HEK293 (cell line): Measurements from ENCODE around the gene SLC25A11.

Experiments
- CTCF ChIA-PET: fragments of 350-600 bp; formaldehyde crosslinking; extraction: SDS; loops from one replicate; lab custom pipeline; 2021; ENCODE audit warnings: antibody characterized with exemption; lab: Yijun Ruan, JAX
- POLR2A ChIA-PET: fragments of 300-600 bp; formaldehyde crosslinking; extraction: SDS; loops from one replicate; lab custom pipeline; 2020; ENCODE audit warnings: antibody characterized with exemption, inconsistent platforms; lab: Yijun Ruan, JAX
- H3K27ac ChIP-seq: fragments of 200-500 bp; sonication (Bioruptor generic); 2 replicates; pipeline ENCODE4 v1.5.1; 2014; ENCODE audit warnings: low read depth, low read length, control low read depth, inconsistent platforms; ENCODE audit errors: extremely low read depth
- H3K36me3 ChIP-seq, 2 experiments: fragments of 200-500 bp in 1 of 2; sonication (Bioruptor generic) in 1 of 2; 1 replicate in 1 of 2; 2 replicates in 1 of 2; pipeline ENCODE4 v1.5.1; 2014 to 2017; ENCODE audit warnings: inconsistent platforms in 2 of 2, low read length in 2 of 2; ENCODE audit not compliant: control insufficient read depth in 2 of 2, insufficient read depth in 1 of 2
- H3K4me1 ChIP-seq: fragments of 200-500 bp; sonication (Bioruptor generic); 2 replicates; pipeline ENCODE4 v1.5.1; 2014; ENCODE audit warnings: mild to moderate bottlenecking, low read length, inconsistent platforms; ENCODE audit not compliant: control insufficient read depth, insufficient read depth
- H3K4me3 ChIP-seq: 2 replicates; pipeline ENCODE4 v1.5.1; 2011; ENCODE audit warnings: low read depth, mild to moderate bottlenecking, control low read depth, low read length, moderate library complexity
- H3K9me3 ChIP-seq: fragments of 200-500 bp; sonication (Bioruptor generic); 2 replicates; pipeline ENCODE4 v1.5.1; 2014; ENCODE audit warnings: low read depth, low read length, inconsistent platforms; ENCODE audit not compliant: control insufficient read depth, insufficient read depth
- BCL11B ChIP-seq: fragments of 450-650 bp; formaldehyde crosslinking; IDR thresholded peaks from 2 replicates; pipeline ENCODE4 v1.5.1; 2016; ENCODE audit warnings: low read depth, missing biosample characterization, missing genetic modification characterization
- FEZF1 ChIP-seq: fragments of 450-650 bp; formaldehyde crosslinking; IDR thresholded peaks from 2 replicates; pipeline ENCODE4 v1.5.1; 2016; ENCODE audit warnings: missing biosample characterization, missing genetic modification characterization
- GLIS1 ChIP-seq: fragments of 450-650 bp; formaldehyde crosslinking; IDR thresholded peaks from 2 replicates; pipeline ENCODE4 v1.5.1; 2016; ENCODE audit warnings: missing biosample characterization, missing genetic modification characterization
- KLF8 ChIP-seq: fragments of 450-650 bp; formaldehyde crosslinking; IDR thresholded peaks from 2 replicates; pipeline ENCODE4 v1.5.1; 2016; ENCODE audit warnings: missing biosample characterization, missing genetic modification characterization
- MZF1 ChIP-seq: fragments of 450-650 bp; formaldehyde crosslinking; IDR thresholded peaks from 2 replicates; pipeline ENCODE4 v1.5.1; 2017; ENCODE audit warnings: missing biosample characterization, missing genetic modification characterization, borderline replicate concordance
- PRDM10 ChIP-seq: fragments of 450-650 bp; formaldehyde crosslinking; IDR thresholded peaks from 2 replicates; pipeline ENCODE4 v1.5.1; 2016; ENCODE audit warnings: missing biosample characterization, missing genetic modification characterization
- REST ChIP-seq: fragments of 450-650 bp; formaldehyde crosslinking; IDR thresholded peaks from 2 replicates; pipeline ENCODE4 v1.5.1; 2016; ENCODE audit warnings: missing biosample characterization, missing genetic modification characterization
- SP7 ChIP-seq: fragments of 450-650 bp; formaldehyde crosslinking; IDR thresholded peaks from 2 replicates; pipeline ENCODE4 v1.5.1; 2016; ENCODE audit warnings: missing biosample characterization, missing genetic modification characterization
- TSHZ1 ChIP-seq: fragments of 450-650 bp; formaldehyde crosslinking; IDR thresholded peaks from 2 replicates; pipeline ENCODE4 v1.5.1; 2016; ENCODE audit warnings: missing biosample characterization, missing genetic modification characterization, borderline replicate concordance
- ZFHX2 ChIP-seq: fragments of 450-650 bp; formaldehyde crosslinking; conservative IDR thresholded peaks from 2 replicates; pipeline ENCODE4 v1.5.1; 2016; ENCODE audit warnings: missing biosample characterization, missing genetic modification characterization
- ZFP69B ChIP-seq: fragments of 450-650 bp; formaldehyde crosslinking; IDR thresholded peaks from 2 replicates; pipeline ENCODE4 v1.5.1; 2016; ENCODE audit warnings: missing biosample characterization, missing genetic modification characterization
- ZIC2 ChIP-seq: fragments of 450-650 bp; formaldehyde crosslinking; IDR thresholded peaks from 2 replicates; pipeline ENCODE4 v1.5.1; 2016; ENCODE audit warnings: missing biosample characterization, missing genetic modification characterization
- ZNF140 ChIP-seq: fragments of 450-650 bp; formaldehyde crosslinking; IDR thresholded peaks from 2 replicates; pipeline ENCODE4 v1.5.1; 2016; ENCODE audit warnings: missing biosample characterization, missing genetic modification characterization
- ZNF155 ChIP-seq: fragments of 450-650 bp; formaldehyde crosslinking; IDR thresholded peaks from 2 replicates; pipeline ENCODE4 v1.5.1; 2016; ENCODE audit warnings: missing biosample characterization, missing genetic modification characterization
- ZNF175 ChIP-seq: fragments of 450-650 bp; formaldehyde crosslinking; IDR thresholded peaks from 2 replicates; pipeline ENCODE4 v1.5.1; 2016; ENCODE audit warnings: missing biosample characterization, missing genetic modification characterization
- ZNF184 ChIP-seq: fragments of 450-650 bp; IDR thresholded peaks from 2 replicates; pipeline ENCODE4 v1.5.1; 2018; ENCODE audit warnings: missing biosample characterization, mild to moderate bottlenecking, missing genetic modification characterization
- ZNF426 ChIP-seq: fragments of 450-650 bp; formaldehyde crosslinking; IDR thresholded peaks from 2 replicates; pipeline ENCODE4 v1.5.1; 2017; ENCODE audit warnings: missing biosample characterization, missing genetic modification characterization, mild to moderate bottlenecking, inconsistent platforms, moderate library complexity
- ZNF600 ChIP-seq: fragments of 450-650 bp; formaldehyde crosslinking; IDR thresholded peaks from 2 replicates; pipeline ENCODE4 v1.5.1; 2016; ENCODE audit warnings: missing biosample characterization, missing genetic modification characterization
- ZNF629 ChIP-seq: fragments of 450-650 bp; formaldehyde crosslinking; IDR thresholded peaks from 2 replicates; pipeline ENCODE4 v1.5.1; 2017; ENCODE audit warnings: missing biosample characterization, missing genetic modification characterization
- ZNF707 ChIP-seq: fragments of 450-650 bp; formaldehyde crosslinking; IDR thresholded peaks from 2 replicates; pipeline ENCODE4 v1.5.1; 2016; ENCODE audit warnings: missing biosample characterization, missing genetic modification characterization
- ZNF747 ChIP-seq: fragments of 450-650 bp; formaldehyde crosslinking; IDR thresholded peaks from 2 replicates; pipeline ENCODE4 v1.5.1; 2016; ENCODE audit warnings: missing biosample characterization, missing genetic modification characterization

The SLC25A11 gene

DNA sequence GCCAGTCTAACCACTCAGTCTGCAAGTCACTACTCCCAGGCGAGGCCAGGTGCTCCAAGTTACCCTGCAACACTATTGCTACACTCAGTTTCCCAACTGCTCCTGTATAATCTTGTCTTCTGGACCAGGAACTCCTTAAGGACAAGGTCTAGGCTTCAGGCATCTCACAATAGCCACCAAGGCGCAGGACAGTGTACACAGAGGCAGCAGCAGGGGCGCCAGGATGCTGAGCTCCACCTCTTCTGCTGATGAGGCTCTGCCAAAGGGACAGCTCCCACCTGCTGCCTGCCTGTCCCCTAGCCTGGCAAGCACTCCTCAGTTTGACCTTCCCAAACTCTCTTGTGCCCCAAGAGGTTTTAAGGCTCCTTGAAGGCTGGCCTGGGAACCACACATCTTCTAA is 3.4 kb downstream of the SLC25A11 start (continued):
- TF ChIP-seq FEZF1 (tag by site-specific recombination) = no peak
- TF ChIP-seq ZNF184 = no peak
- TF ChIP-seq ZNF175 (tag by site-specific recombination) = no peak
- TF ChIP-seq SP7 (tag by site-specific recombination) = no peak
- no peak for TF ChIP-seq PRDM10 (tag by site-specific recombination)
- no peak for TF ChIP-seq TSHZ1

- ChIA-PET CTCF (interaction anchor here (0.5 kb wide), 1 partner anchor 242 kb away, joined by 3 read pairs; no protein-coding TSS in a partner anchor), POLR2A (interaction anchor here (0.5 to 2.3 kb wide), 3 partner anchors 13 to 26 kb away, joined by 3 to 9 read pairs (median 6); partner anchors contain the start of gene PFN1)
- TF ChIP-seq ZIC2 (tag by site-specific recombination) (peak; percentile 53), GLIS1 (tag by site-specific recombination) (peak; percentile 70), KLF8 (tag by site-specific recombination) (no peak), ZNF426 (tag by site-specific recombination) (no peak)
- Histone ChIP-seq H3K9me3 (no peaks in the 10 kb centered on the region), H3K4me1 (peaks cover 3% of the 10 kb centered on the region), H3K27ac (no peak overlapping the region), H3K4me3 (no peak overlapping the region), H3K36me3 (peaks cover 14 to 54% of the 10 kb centered on the region in 2 experiments)
Observed at GRCh38 chr17:4935650-4936049, 4.2 kb downstream of the SLC25A11 start.

GRCh38 chr17:4934173-4934979 is 5.5 kb downstream of the SLC25A11 start:
- Histone ChIP-seq H3K4me3 (no peak overlapping the region), H3K9me3 (no peaks in the 10 kb centered on the region), H3K36me3 (peaks cover 14 to 55% of the 10 kb centered on the region in 2 experiments), H3K4me1 (peaks cover 3% of the 10 kb centered on the region), H3K27ac (peak overlapping the region; percentile 8; the same call in 1 of the 2 replicates)
- CTCF ChIA-PET = interaction anchor here (0.6 to 1.6 kb wide), 6 partner anchors 23 to 202 kb away, joined by 3 to 7 read pairs (median 4); partner anchors contain the start of gene CHRNE
- POLR2A ChIA-PET = interaction anchor here (0.8 to 1.7 kb wide), 7 partner anchors 11 to 33 kb away, joined by 4 to 9 read pairs (median 7); partner anchors contain the start of genes PFN1 and SPAG7
- TF ChIP-seq BCL11B (tag by site-specific recombination) (no peak), ZNF747 (tag by site-specific recombination) (no peak), ZNF140 (tag by site-specific recombination) (no peak), ZNF426 (tag by site-specific recombination) (no peak), REST (tag by site-specific recombination) (peak; percentile 84), ZNF600 (0 out of 2 replicates have a peak, but pooled peaks have one; percentile 23), ZNF707 (tag by site-specific recombination) (no peak), ZNF155 (tag by site-specific recombination) (no peak), ZNF629 (tag by site-specific recombination) (no peak), ZFP69B (tag by site-specific recombination) (no peak), MZF1 (no peak), ZFHX2 (no peak)
